HK-2 (cell line): ENCODE data around the gene CHCHD5.
"Not testable (repeated sequence)": the region's sequence is repeated elsewhere in the genome, so short reads cannot be mapped to it uniquely, and the experiment has no call there.

Source experiments
- DNase-seq: peaks from one replicate; pipeline ENCODE4 v3.0.0-alpha.2; 2018; ENCODE audit not compliant: unreplicated experiment

The CHCHD5 gene

DNA sequence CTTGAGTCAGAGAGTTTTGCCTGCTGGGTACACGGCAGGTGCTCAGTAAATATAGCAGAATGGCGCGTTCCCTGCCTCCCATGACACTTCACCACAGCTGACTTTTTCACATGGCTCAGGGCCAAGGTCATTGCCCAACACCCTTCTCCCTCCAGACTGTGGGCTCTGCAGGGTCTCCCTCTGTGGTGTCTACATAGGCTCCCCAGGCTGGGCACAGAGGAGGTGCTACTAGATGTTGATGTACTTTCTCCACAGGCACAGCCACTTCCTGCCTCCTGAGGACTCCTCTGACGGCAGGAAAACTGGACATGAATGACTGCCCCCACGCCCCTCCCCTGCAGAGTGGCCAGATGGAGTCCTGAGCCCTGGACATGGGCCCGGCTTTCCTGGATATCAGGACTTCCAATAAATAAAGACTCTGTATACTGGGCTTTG lies 4.2 kb downstream of the CHCHD5 start:
- DNase-seq: no peak

DNA sequence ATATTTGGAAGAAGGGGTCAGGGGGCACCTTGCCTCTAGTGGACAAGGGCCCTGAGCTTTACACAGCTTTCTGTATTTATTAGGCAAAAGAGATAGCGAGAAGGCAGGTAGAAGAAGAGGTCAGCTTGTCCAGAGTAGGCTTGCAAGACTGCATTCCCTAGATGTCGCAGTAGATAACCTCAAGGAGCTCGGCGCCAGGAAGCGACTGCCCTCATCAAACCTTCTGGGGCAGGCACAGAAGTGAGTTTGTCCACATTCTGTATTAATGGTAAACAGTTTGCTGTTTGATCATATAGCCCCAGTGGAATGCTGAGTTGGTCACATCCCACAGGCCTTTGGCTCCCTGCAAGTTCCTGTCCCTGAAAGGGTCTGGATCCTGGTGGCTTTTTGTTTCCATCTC lies 7.0 kb downstream of the CHCHD5 start:
- DNase-seq: no peak

DNA sequence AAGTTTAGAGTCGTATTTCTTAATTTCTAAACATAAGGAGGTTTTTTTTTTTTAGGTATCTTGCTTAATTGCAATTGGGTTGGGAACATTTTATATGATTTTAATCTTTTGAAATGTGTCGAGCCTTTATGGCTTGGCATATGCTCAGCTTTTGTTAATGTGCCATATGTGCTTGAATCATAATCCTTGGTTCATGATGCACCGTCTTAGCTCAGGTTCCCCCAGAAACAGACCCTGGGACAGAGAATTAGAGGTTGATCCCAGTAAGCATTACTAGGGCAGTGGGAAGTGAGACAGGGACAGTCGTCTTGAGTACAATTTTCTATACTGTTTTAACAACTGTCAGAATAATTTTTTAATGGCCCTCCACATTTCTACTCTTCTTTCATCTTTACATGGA lies 9.3 kb downstream of the CHCHD5 start:
- no peak for DNase-seq

DNA sequence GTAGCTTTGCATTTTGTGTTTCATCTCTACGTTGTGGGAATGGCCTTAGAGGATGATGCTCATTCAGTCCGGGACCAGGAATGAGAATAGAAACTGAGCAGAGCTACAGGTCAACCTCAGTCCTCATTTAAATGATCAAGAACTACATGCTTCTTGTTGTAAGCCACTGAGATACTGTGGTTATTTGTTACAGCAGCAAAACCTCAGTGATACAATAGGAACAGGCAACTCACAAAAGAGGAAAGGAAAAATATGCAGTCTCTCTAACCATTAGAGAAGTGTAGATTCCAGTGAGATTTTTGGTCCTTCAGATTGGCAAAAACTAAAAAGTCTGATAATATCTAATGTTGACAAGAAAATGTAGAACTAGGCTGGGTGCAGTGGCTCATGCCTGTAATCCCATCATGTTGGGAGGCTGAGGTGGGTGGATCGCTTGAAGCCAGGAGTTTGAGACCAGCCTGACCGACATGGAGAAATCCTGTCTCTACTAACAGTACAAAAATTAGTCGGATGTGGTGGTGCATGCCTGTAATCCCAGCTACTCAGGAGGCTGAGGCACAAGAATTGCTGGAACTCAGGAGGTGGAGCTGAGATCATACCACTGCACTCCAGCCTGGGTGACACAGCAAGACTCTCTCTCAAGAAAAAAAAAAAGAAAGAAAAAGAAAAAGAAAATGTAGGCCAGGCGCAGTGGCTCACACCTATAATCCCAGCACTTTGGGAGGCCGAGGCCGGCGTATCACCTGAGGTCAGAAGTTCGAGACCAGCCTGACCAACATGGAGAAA lies 13.3 kb downstream of the CHCHD5 start:
- no peak for DNase-seq

DNA sequence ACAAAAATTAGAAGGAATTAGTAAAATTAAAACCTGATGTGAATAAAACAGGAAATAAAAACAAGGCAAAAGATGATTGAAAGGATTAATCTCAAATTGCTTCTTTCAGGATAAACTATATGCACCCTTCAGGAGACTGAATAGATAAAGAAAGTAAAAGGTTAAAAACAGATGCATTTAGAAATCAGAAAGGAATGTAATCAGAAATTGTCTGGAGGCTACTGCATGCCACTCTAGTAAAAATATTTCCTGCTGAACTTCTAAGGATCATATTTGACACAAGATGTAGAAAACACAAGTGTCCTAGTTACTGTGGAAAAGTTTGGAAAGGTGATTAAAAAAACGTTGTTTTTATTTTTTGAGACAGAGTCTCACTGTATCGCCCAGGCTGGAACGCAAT lies 16.2 kb downstream of the CHCHD5 start:
- no peak for DNase-seq

DNA sequence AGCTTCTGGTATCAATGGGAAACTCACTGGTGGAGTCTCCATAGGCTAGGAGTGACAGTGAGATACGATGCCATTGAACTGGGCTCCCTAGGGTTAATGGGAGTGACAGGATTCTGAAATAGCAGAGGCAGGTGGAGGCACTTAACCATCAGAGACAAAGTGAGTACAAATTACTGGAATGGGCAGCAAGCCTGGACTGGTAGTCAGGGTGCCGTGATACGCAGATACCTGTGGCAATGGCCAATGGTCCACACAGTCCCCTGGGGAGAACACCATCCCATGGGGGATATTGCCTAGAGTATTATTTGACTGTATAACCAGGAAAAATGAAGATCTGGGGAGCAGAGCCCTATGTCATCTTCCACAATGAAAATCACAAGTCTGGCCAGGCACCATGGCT lies 17.3 kb downstream of the CHCHD5 start:
- no peak for DNase-seq

DNA sequence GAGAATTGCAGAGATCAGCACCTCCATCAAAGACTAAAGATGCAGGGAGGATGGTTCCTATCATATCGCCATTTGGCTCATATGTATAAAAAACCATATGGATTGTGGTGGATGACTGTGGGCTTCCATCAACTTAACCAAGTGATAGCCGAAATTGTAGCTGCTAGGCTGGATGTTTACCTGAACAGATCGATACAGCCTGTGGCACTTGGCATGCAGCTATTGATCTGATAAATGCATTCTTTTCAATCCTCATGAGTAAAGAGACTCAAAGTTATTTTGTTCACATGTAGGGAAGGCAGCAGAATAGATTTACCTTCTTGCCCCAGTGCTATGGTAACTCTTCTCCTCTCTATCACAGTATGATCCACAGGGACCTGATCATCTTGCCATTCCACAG lies 18.5 kb downstream of the CHCHD5 start:
- no peak for DNase-seq

DNA sequence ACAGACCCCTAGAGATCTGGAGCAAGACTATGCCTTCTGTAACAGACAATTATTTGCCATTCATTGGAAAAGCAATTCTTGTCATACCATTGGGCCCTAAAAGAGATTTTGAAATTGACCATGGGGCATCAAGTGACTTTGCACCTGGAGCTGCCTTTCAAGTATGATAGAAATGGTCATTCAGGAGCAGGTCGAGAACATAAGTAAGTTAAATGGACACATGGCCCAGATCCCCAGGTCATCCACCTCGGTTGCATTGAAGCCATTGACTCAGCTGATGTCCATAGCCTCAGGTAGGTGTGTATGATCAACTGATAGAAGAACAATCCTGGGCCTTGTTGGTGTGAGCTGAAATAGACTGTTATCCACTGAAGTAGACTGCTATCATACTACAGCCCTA lies 19.3 kb downstream of the CHCHD5 start:
- no peak for DNase-seq

DNA sequence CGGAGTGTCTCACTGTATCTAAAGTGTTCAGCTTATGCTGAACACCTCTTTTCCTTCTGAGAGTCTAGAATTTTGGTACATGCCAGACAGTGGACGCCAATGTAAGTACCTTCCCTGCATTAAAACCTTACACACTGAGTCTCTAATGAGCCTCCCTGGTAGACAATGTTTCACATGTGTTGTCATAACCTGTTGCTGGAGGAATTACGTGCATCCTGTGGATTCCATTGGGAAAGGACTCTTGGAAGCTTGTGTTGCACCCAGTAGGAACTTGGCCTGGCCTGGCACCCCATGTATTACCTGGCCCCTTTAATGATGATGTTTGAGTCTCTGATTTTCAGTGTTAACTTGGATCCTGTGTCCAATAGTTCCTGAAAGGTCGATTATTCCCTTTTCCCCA lies 20.5 kb downstream of the CHCHD5 start:
- DNase-seq: no peak

DNA sequence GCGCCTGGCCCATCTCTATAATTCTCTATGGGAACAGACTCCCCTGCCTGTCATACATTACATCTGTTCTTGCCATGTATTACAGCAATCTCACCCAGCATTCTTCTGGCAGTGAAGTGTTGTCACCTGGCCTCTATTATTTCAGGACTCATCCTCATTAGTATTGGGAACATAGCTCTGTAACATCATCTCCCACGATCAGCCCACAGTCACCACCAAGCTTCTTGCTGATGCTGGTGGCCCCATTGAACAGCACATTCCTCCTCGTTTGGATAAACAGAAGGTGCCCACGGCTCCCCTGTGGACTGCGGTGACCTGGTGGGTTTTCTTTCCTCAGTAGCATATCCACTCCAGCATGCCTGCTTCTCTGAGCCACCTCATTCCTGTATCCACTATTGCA lies 21.5 kb downstream of the CHCHD5 start:
- DNase-seq: no peak

DNA sequence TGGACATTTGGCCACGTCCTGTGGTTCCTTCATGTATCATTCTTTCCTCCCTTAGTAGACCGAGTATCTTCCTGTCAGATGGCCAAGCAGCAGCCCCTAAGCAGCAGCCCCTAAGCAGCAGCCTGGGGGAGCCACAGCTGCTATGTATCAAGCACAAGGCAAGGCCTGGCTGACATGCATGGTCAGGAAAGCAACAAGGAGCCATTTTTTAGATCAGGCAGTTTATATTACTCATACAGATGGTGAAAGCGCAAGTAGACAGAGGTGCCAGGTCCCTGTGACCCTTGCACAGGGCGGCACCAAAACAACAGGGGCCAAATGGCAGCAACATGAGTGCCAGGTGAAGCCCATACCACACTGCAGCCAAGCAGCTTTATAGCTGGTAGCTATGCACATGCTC lies 22.1 kb downstream of the CHCHD5 start:
- no peak for DNase-seq

DNA sequence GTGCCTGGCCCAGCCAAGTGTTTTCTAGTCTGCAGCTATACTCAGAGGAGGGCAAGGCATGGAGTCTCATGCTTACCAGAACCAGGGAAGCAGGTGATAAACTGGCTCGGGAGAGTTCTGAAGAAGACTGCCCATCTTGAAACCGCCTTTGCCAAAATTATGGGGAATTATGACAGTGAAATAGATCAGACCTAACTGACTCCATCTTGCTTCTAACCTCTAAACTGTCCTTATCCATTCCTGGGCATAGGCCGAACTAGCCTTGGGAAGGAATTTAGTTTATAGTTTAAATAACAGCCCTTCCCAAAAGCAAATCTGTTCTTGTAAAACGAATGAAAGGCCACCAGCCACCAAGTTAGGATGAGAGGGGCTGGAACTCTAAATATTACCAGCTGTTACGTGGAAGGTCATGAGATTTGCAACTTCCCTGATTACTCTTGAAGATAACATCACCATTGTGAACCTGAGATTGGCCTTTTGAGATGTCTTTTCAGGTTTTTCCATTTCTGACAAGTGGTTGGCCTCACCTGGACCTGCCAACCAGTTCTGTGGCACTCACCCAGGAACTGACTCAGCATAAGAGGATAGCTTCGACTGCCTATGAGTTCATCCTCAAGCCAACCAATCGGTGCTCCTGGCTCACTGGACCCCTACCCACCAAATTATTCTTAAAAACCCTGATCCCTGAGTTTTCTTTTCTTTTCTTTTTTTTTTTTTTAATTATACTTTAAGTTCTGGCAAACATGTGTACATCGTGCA lies 23.4 kb downstream of the CHCHD5 start:
- no peak for DNase-seq

DNA sequence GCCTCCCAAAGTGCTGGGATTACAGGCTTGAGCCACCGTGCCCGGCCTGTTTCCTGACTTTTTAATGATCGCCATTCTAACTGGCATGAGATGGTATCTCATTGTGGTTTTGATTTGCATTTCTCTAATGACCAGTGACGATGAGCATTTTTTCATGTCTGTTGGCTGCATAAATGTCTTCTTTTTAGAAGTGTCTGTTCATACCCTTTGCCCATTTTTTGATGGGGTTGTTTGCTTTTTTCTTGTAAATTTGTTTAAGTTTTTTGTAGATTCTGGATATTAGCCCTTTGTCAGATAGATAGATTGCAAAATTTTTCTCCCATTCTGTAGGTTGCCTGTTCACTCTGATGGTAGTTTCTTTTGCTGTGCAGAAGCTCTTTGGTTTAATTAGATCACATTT lies 24.9 kb downstream of the CHCHD5 start:
- not testable (repeated sequence) for DNase-seq

DNA sequence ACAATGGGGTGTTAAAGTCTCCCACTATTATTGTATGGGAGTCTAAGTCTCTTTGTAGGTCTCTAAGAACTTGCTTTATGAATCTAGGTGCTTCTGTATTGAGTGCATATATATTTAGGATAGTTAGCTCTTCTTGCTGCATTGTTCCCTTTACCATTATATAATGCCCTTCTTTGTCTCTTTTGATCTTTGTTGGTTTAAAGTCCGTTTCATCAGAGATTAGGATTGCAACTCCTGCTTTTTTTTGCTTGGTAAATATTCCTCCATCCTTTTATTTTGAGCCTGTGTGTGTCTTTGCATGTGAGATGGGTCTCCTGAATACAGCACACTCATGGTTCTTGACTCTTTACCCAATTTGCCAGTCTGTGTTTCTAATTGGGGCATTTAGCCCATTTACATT lies 27.9 kb downstream of the CHCHD5 start:
- DNase-seq: not testable (repeated sequence)

DNA sequence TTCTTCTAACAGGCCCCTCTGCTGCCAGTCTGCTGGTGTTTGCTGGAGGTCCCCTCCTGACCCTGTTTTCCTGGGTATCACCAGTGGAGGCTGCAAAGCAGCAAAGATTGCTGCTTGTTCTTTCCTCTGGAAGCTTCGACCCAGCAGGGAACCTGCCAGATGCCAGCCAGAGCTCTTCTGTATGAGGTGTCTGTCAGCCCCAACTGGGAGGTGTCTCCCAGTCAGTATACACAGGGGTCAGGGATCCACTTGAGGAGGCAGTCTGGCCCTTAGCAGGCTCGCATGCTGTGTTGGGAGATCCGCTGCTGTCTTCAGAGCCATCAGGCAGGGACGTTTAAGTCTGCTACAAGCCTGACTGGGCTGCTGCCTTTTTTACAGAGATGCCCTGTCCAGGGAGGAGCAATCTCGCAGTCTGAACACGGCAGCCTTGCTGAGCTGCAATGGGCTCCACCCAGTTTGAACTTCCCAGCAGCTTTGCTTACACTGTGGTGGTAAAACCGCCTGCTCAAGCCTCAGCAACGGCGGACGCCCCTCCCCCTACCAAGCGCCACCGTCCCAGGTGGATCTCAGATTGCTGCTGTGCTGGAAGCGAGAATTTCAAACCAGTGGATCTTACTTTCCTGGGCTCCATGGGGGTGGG lies 29.9 kb downstream of the CHCHD5 start:
- DNase-seq: no peak

DNA sequence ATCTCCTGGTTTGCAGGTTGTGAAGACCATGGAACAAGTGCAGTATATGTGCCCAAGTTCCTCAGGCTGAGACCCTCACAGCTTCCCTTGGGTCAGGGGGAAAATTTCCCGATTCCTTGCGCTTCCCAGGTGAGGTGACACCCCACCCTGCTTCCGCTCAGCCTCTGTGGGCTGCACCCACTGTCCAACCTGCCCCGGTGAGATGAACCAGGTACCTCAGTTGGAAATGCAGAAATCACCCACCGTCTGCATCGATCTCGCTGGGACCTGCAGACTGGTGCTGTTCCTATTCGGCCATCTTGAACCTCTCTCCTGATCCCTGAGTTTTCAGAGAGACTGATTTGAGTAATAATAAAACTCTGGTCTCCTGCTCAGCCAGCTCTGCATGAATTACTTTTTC lies 30.6 kb downstream of the CHCHD5 start:
- no peak for DNase-seq

DNA sequence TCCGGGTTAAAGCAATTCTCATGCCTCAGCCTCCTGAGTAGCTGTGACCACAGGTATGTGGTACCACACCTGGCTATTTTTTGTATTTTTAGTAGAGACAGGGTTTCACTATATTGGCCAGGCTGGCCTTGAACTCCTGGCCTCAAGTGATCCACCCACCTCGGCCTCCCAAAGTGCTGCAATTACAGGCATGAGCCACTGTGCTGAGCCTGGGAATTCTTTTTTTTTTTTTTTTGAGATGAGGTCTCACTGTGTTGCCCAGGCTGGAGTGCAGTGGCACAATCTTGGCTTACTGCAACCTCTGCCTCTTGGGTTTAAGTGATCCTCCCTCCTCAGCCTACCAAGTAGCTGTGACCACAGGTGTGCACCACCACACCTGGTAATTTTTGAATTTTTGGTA lies 31.4 kb downstream of the CHCHD5 start:
- DNase-seq: not testable (repeated sequence)

DNA sequence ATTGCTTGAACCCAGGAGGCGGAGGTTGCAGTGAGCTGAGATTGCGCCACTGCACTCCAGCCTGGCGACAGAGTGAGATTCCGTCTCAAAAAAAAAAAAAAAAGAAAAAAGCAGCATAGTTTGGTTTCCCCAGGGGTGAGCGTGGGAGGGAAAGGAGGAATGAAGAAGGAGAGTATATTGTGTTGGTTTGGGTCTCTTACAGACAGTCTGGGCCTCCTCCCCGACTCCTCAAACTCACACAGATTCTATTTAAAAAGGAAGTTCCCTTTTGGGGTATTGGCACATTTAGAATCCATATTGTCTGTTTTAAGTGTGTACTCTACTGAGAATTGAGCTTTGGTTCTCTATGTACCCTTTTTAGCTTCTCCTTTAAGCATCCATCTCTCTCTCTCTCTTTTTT lies 34.0 kb downstream of the CHCHD5 start:
- no peak for DNase-seq

DNA sequence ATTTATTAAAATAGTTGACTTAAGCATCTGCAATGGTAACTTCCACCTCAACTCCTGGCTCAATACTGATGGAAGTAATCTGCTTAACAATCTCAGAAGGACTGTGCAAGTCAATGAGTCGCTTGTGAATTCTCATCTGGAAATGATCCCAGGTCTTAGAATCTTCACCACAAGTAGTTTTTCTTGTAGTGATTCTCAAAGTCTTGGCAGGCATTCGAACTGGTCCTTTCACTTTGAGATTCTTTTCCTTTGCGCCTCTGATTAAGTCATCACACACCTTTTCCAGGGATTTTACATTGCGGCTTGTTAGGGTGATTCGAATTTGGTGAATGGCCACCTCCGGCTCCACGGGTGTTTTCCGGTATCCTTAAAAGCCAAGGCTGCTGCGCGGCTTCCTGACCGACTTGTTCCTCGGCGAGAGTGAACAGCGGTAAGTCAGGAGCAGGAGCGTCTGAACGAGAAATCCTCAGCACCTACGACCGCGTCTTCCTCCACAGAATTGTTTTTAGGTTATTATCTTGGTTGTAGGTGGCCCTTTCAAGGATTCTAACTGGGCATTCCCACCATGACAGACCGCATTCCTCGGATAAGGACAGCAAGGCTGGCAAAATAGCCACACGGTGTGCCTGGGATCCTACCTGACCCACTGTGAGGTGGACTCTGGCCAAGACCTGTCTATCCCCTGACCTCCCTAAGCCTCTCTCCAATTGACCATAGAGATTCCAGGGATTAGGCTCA lies 37.5 kb downstream of the CHCHD5 start:
- DNase-seq: no peak

DNA sequence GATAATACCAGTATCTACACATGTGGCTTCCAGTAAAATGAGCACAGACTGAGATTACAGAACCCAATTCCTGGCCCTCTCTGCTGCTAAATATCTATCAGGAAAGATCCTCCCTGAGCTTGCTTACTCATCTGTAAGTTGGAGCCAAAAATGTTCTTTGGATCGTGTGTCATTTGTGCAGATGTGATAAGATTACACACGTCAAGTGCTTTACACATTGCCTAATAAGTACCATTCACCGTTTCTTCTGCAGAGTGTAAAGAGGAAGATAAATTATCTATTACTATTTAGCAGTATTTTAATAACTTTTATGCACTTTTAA lies 38.1 kb downstream of the CHCHD5 start:
- no peak for DNase-seq

DNA sequence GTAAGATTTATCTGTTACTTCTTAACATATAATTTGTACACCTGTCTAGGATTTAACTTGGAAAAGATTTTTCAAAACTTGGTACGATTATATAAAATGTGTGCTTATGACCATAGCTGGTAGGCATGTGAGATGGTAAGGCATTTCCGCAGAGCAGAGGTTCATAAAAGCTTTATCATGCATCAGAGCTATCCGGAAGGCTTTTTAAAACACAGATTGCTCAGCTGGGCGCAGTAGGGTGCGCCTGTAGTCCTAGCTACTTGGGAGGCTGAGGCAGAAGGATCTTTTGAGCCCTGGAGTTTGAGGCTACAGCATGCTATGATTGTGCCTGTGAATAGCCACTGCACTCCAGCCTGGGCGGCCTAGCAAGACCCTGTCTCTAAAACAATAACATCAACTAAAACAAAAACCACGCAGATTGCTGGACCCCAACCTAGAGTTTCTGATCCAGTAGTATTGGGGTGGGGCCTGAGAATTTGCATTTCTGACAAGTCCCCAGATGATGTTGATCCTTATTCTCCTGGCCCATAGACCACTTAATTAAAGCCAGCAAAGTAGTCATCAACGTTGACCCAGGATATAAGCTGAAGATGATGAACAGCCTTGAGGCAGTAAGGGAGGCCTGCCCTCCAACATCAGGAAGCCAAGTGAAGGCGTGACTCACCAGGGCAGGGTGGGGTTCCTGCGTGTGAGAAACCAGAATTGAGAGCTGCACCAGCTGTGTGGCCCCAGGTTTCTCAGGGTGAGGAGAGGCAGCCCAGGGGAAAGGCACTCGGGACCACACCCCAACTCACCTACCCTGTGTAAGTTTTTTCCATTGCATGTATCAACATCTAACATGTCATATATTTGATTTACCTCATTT lies 39.7 kb downstream of the CHCHD5 start:
- no peak for DNase-seq
